ENCODE measurements around the gene MTFR1L. TPM values are rescaled to one million over a fixed set of nuclear protein-coding genes. Genes with fewer than 3 reads are reported as not detected.
A peak's percentile ranks its signal among the peaks of the same experiment; 100 is the strongest.

MTFR1L gene
- 93.2 and 162 TPM in 2 replicates for total RNA-seq (2011; cell fraction: chromatin; rRNA removed; ENCODE audit: low replicate concordance)
- 112 and 114 TPM in 2 replicates for total RNA-seq (2011; cell fraction: nucleolus; rRNA removed)
- 110 and 117 TPM in 2 replicates for total RNA-seq (2011; cell fraction: nucleoplasm; rRNA removed)
- total RNA-seq (2014; rRNA removed) (43.5 and 54.9 TPM in 2 replicates), total RNA-seq (2014; rRNA removed; fragmentation: Illumina TruSeq; extraction: Trizol) (39.2 and 41.4 TPM in 2 replicates), total RNA-seq (2015; rRNA removed; fragmentation: Illumina TruSeq; extraction: Trizol) (45.2 and 45.8 TPM in 2 replicates), total RNA-seq (2021) (54.3 and 58.5 TPM in 2 replicates), polyA plus RNA-seq (2011; rRNA removed) (53.7 and 79.7 TPM in 2 replicates), polyA plus RNA-seq (2014; fragmentation: Illumina TruSeq; extraction: Trizol) (71.0 and 84.8 TPM in 2 replicates), polyA plus RNA-seq (2014; fragmentation: Nextera tagmentation; extraction: Ambion mirVana) (10 to 100 TPM; 81.2 to 98.5 TPM), polyA plus RNA-seq (2014; rRNA removed) (45.1 and 60.0 TPM in 2 replicates), polyA minus RNA-seq (2011; rRNA and poly(A)+ RNA removed) (35.2 and 44.3 TPM in 2 replicates), Bru-seq, nascent RNA (percentile 79 among the genes with signal in this experiment), BruChase-seq, experiment 1, labeled RNA remaining after a 2-hour chase (percentile 70 among the genes with signal in this experiment), BruChase-seq, experiment 2, labeled RNA remaining after a 6-hour chase (percentile 75 among the genes with signal in this experiment)
- polyA plus RNA-seq (2011; cell fraction: cytosol; rRNA removed) = 75.5 and 87.3 TPM in 2 replicates
- 196 and 214 TPM in 2 replicates for polyA plus RNA-seq (2011; cell fraction: nucleus; rRNA removed)
- 57.4 and 71.0 TPM in 2 replicates for polyA plus RNA-seq (2012)
- 23.6 and 25.6 TPM in 2 replicates for polyA minus RNA-seq (2011; cell fraction: cytosol; rRNA and poly(A)+ RNA removed)
- 31.9 and 51.9 TPM in 2 replicates for polyA minus RNA-seq (2011; cell fraction: nucleus; rRNA and poly(A)+ RNA removed)
- long read RNA-seq, experiment 1, transcript MTFR1L-207 (6 exons, 3,262 nt) = minor isoform, 12 of 201 reads
- long read RNA-seq, experiment 1, transcript MTFR1L-204 (7 exons, 1,868 nt) = minor isoform, 6 of 201 reads
- long read RNA-seq, experiment 1, transcript MTFR1L-203 (7 exons, 2,004 nt) = major isoform, 66 of 201 reads
- long read RNA-seq, experiment 1, transcript MTFR1L-210 (7 exons, 1,873 nt) = minor isoform, 10 of 201 reads
- long read RNA-seq, experiment 1, partial matches to known transcripts = 77 of 201 reads
- long read RNA-seq, experiment 1, other reads (novel, unspliced or antisense) = 26 of 201 reads
- long read RNA-seq, experiment 2, transcript MTFR1L-203 (7 exons, 2,004 nt) = major isoform, 21 of 63 reads
- long read RNA-seq, experiment 2, partial matches to known transcripts = 35 of 63 reads
- long read RNA-seq, experiment 2, other reads (novel, unspliced or antisense) = 2 of 63 reads
- long read RNA-seq, experiment 3, transcript MTFR1L-203 (7 exons, 2,004 nt) = major isoform, 62 of 110 reads
- long read RNA-seq, experiment 3, partial matches to known transcripts = 30 of 110 reads
- long read RNA-seq, experiment 3, other reads (novel, unspliced or antisense) = 6 of 110 reads

- Histone ChIP-seq H3K4me2 (ENCODE audit: insufficient read depth, low read length) (peak within 1 kb of the TSS; percentile 89), H3K36me3 (ENCODE audit: control insufficient read depth, insufficient read depth, low read length) (peaks cover 28% of the 10 kb centered on the region), H3K27me3 (ENCODE audit: control insufficient read depth in 2 of 2, insufficient read depth in 2 of 2, low read length in 2 of 2) (no peaks in the 10 kb centered on the region), H3K79me2 (ENCODE audit: control insufficient read depth, insufficient read depth, low read length) (peaks cover 63% of the 10 kb centered on the region), H3K4me3 (peak within 1 kb of the TSS; percentile 67), H4K20me1 (replicated peaks; ENCODE audit: control insufficient read depth, insufficient read depth, low read length) (peaks cover 16% of the 10 kb centered on the region), H2AFZ (ENCODE audit: low read depth, low read length) (peak within 1 kb of the TSS; percentile 90), H3K9ac (ENCODE audit: insufficient read depth in 1 of 2, low read depth in 2 of 2, low read length in 2 of 2) (peak within 1 kb of the TSS; percentile 92 to 99), H3K9me1 (ENCODE audit: control insufficient read depth, insufficient read depth, low read length) (no peaks in the 10 kb centered on the region), H3K9me3 (replicated peaks; ENCODE audit: control insufficient read depth, insufficient read depth, low read depth, low read length) (no peaks in the 10 kb centered on the region), H3K27ac (ENCODE audit: extremely low read depth, low read depth, low read length) (peak within 1 kb of the TSS; percentile 91), H3K4me1 (replicated peaks in 1 of 2; ENCODE audit: control insufficient read depth in 2 of 2, insufficient read depth in 2 of 2, low read length in 2 of 2) (peaks cover 37 to 58% of the 10 kb centered on the region in 2 experiments)
- intact Hi-C loops (cut with micrococcal nuclease) = loop anchor here (5.0 to 10.0 kb wide), 2 partner anchors 68 to 175 kb away; partner anchors contain the start of gene PAFAH2
- in situ Hi-C loops (cut with MboI) = loop anchor here (5.0 to 10.0 kb wide), 2 partner anchors 73 to 415 kb away; no protein-coding TSS in a partner anchor
- ATAC-seq = peak; percentile 88
- ChIA-PET CTCF (ENCODE audit: low intra/inter-chr PET ratio) (no interaction called here), POLR2A (interaction anchor here (0.6 to 6.2 kb wide), 14 partner anchors 11 to 293 kb away, joined by 3 to 56 read pairs (median 4); no protein-coding TSS in a partner anchor)
- 1% methylated on average over 59 of the region's 64 CpGs for WGBS (ENCODE audit: insufficient coverage, low coverage, missing lambda C conversion rate)
- peak; percentile 82 for FAIRE-seq
- DNase-seq (ENCODE audit: extremely low read depth in 1 of 4, low spot score in 3 of 4) = peak; percentile 98 to 99 (median 98)
- no TSS peak for BruUV-seq (replicated peaks)
- TF ChIP-seq PBX2 (CRISPR knock-in tag; IDR thresholded peaks at IDR 0.05; ENCODE audit: low read depth) (no peak), PBX2 (tag; conservative IDR thresholded peaks at IDR 0.05; ENCODE audit: low read depth) (peak; percentile 46; the same call in 1 of the 2 replicates), SUPT5H (IDR thresholded peaks at IDR 0.05) (peak; percentile 89), HCFC1 (IDR thresholded peaks at IDR 0.05; ENCODE audit: low read depth, low read length) (peak; percentile 66), EP300 (IDR thresholded peaks at IDR 0.05; ENCODE audit: low read length) (peak; percentile 45; the same call in 1 of the 2 replicates), CLOCK (CRISPR knock-in tag; IDR thresholded peaks at IDR 0.05; ENCODE audit: borderline replicate concordance) (no peak), CREM (IDR thresholded peaks at IDR 0.05; ENCODE audit: low read depth) (peak; percentile 74), NRF1 (conservative IDR thresholded peaks at IDR 0.05 in 1 of 2, IDR thresholded peaks at IDR 0.05 in 1 of 2) (peak; percentile 96 to 97), RNF2 (IDR thresholded peaks at IDR 0.05) (peak; percentile 70), FOXP1 (CRISPR knock-in tag; IDR thresholded peaks at IDR 0.05) (peak; percentile 67; the same call in 1 of the 2 replicates)
Observed at GRCh38 chr1:25819491-25820246, at the start of gene MTFR1L. TSS of gene MTFR1L (plus strand) at chr1:25819954. CDS start at chr1:25823105, 3,151 bp downstream.
